ENCODE data around the gene TMEM178B. TPM values are rescaled to one million over a fixed set of nuclear protein-coding genes. Genes with fewer than 3 reads are reported as not detected.

Gene TMEM178B
- total and polyA plus RNA-seq, 2 of the 4 experiments (the other 2 are of a cell fraction), result under 0.01 to 0.05 TPM

DNA sequence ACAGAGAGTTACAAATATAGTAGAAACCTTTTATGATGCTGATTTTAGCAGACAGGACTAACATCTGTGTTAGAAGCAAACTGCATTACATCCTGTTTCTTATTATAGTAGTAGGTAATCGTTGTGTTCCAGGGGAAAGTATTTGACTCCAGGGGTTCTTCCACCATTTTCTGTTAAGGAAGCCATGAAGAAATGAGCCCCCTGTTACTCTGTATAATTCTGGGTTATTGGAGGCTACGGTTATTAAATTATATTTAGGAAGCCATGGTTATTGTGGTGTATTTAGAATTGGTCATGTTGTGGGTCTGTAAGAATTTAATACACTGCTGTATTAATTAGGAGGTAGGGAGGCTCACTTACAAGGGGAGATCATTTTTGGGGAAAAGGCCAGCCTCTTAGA lies 301.6 kb downstream of the TMEM178B start:
- H2AFZ ChIP-seq (replicated peaks; ENCODE audit: low read length, poor library complexity), result no peak overlapping the region
- H2BK15ac ChIP-seq (ENCODE audit: low read depth, low read length), result no peak overlapping the region
- H3K27me3 ChIP-seq (ENCODE audit: control insufficient read depth, insufficient read depth, low read length), result no peaks in the 10 kb centered on the region
- no peak overlapping the region for H3K4ac ChIP-seq (ENCODE audit: low read depth, low read length)
- no peak overlapping the region for H2BK20ac ChIP-seq (ENCODE audit: low read depth, low read length)
- BruUV-seq (replicated peaks), result no TSS peak
- no peak overlapping the region for H2AK5ac ChIP-seq (ENCODE audit: low read depth, low read length)
- H3K27ac ChIP-seq (ENCODE audit: insufficient read depth, low read length), result no peak overlapping the region
- H4K91ac ChIP-seq (ENCODE audit: insufficient read depth, low read depth, low read length), result no peak overlapping the region
- no peak overlapping the region for H3K18ac ChIP-seq (ENCODE audit: low read depth, low read length)
- H4K20me1 ChIP-seq (ENCODE audit: insufficient read depth, low read length), result no peaks in the 10 kb centered on the region
- DNase-seq (no peak), ATAC-seq (ENCODE audit: low read depth) (no peak)
- no peak overlapping the region for H2AK9ac ChIP-seq (replicated peaks; ENCODE audit: low read depth, low read length, poor library complexity)
- H3K4me2 ChIP-seq (ENCODE audit: low read depth, low read length), result no peak overlapping the region
- H3K23ac ChIP-seq (ENCODE audit: low read depth, low read length), result no peak overlapping the region
- 20% methylated on average over 1 of the region's 2 CpGs; no CpG with 5 or more reads in 1 of the 2 experiments for WGBS, 2 experiments (ENCODE audit: extremely low coverage in 2 of 2, insufficient read length in 1 of 2)
- CTCF ChIA-PET, result no interaction called here
- intact Hi-C loops (cut with micrococcal nuclease), result no loop called here
- H2BK120ac ChIP-seq (ENCODE audit: low read depth, low read length), result no peak overlapping the region
- dilution Hi-C loops (cut with HindIII; ENCODE audit: low sequenced_read_pairs, unreplicated experiment), result no loop called here
- no peaks in the 10 kb centered on the region for H3K9me1 ChIP-seq (ENCODE audit: insufficient read depth, low read length)
- no peak overlapping the region for H3K56ac ChIP-seq (ENCODE audit: extremely low read depth, insufficient read depth, low read length)
- H3K9ac ChIP-seq (ENCODE audit: low read depth, low read length), result no peak overlapping the region
- no peak overlapping the region for H3K14ac ChIP-seq (replicated peaks; ENCODE audit: low read depth, low read length)
- TF ChIP-seq RCOR1 (IDR thresholded peaks at IDR 0.05; ENCODE audit: insufficient replicate concordance, low read length), result no peak
- TF ChIP-seq POLR2A (IDR thresholded peaks at IDR 0.05; ENCODE audit: low read depth, low read length), result no peak
- TF ChIP-seq CEBPB (IDR thresholded peaks at IDR 0.05; ENCODE audit: low read depth, low read length), result no peak
- no peak for TF ChIP-seq MAFK (IDR thresholded peaks at IDR 0.05; ENCODE audit: low read depth, low read length)
- TF ChIP-seq RFX5 (IDR thresholded peaks at IDR 0.05; ENCODE audit: low read depth, low read length), result no peak
- no peak for TF ChIP-seq FOS (IDR thresholded peaks at IDR 0.05; ENCODE audit: low read depth, low read length)
- TF ChIP-seq, protein P1, sequence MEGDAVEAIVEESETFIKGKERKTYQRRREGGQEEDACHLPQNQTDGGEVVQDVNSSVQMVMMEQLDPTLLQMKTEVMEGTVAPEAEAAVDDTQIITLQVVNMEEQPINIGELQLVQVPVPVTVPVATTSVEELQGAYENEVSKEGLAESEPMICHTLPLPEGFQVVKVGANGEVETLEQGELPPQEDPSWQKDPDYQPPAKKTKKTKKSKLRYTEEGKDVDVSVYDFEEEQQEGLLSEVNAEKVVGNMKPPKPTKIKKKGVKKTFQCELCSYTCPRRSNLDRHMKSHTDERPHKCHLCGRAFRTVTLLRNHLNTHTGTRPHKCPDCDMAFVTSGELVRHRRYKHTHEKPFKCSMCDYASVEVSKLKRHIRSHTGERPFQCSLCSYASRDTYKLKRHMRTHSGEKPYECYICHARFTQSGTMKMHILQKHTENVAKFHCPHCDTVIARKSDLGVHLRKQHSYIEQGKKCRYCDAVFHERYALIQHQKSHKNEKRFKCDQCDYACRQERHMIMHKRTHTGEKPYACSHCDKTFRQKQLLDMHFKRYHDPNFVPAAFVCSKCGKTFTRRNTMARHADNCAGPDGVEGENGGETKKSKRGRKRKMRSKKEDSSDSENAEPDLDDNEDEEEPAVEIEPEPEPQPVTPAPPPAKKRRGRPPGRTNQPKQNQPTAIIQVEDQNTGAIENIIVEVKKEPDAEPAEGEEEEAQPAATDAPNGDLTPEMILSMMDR (conservative IDR thresholded peaks at IDR 0.05; ENCODE audit: low read depth, low read length), result no peak
- TF ChIP-seq, protein P2, sequence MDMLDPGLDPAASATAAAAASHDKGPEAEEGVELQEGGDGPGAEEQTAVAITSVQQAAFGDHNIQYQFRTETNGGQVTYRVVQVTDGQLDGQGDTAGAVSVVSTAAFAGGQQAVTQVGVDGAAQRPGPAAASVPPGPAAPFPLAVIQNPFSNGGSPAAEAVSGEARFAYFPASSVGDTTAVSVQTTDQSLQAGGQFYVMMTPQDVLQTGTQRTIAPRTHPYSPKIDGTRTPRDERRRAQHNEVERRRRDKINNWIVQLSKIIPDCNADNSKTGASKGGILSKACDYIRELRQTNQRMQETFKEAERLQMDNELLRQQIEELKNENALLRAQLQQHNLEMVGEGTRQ (IDR thresholded peaks at IDR 0.05; ENCODE audit: low read depth, low read length), result no peak
- no peak for TF ChIP-seq BHLHE40 (IDR thresholded peaks at IDR 0.05; ENCODE audit: low read depth, low read length)
- TF ChIP-seq, protein P3, sequence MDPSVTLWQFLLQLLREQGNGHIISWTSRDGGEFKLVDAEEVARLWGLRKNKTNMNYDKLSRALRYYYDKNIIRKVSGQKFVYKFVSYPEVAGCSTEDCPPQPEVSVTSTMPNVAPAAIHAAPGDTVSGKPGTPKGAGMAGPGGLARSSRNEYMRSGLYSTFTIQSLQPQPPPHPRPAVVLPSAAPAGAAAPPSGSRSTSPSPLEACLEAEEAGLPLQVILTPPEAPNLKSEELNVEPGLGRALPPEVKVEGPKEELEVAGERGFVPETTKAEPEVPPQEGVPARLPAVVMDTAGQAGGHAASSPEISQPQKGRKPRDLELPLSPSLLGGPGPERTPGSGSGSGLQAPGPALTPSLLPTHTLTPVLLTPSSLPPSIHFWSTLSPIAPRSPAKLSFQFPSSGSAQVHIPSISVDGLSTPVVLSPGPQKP (IDR thresholded peaks at IDR 0.05; ENCODE audit: borderline replicate concordance, low read depth, low read length), result no peak
- TF ChIP-seq NFE2L2 (IDR thresholded peaks at IDR 0.05; ENCODE audit: low read depth, low read length), result no peak
- no peak for TF ChIP-seq MXI1 (IDR thresholded peaks at IDR 0.05; ENCODE audit: borderline replicate concordance, low read depth, low read length)
- TF ChIP-seq RAD21 (IDR thresholded peaks at IDR 0.05; ENCODE audit: low read length), result no peak
- no peak for TF ChIP-seq SMC3 (IDR thresholded peaks at IDR 0.05; ENCODE audit: low read depth, low read length)
- no peak for TF ChIP-seq MAZ (IDR thresholded peaks at IDR 0.05; ENCODE audit: borderline replicate concordance, low read depth, low read length)
- no peak for TF ChIP-seq CHD1 (IDR thresholded peaks at IDR 0.05; ENCODE audit: low read depth, low read length)
- in situ Hi-C loops (cut with MboI; ENCODE audit: low sequenced_read_pairs), result no loop called here
- H3K4me3 ChIP-seq (ENCODE audit: insufficient read depth, low read depth, low read length), result no peak overlapping the region
- no peak overlapping the region for H2BK5ac ChIP-seq (ENCODE audit: low read depth, low read length, poor library complexity, severe bottlenecking)
- no peak overlapping the region for H4K5ac ChIP-seq (ENCODE audit: low read depth, low read length)
- H3K36me3 ChIP-seq (ENCODE audit: control insufficient read depth, insufficient read depth, low read length), result no peaks in the 10 kb centered on the region
- H3K9me3 ChIP-seq (ENCODE audit: control insufficient read depth, insufficient read depth, low read length), result peaks cover 7% of the 10 kb centered on the region; the same call in 1 of the 2 replicates
- no peaks in the 10 kb centered on the region for H3K79me1 ChIP-seq (ENCODE audit: low read depth in 1 of 2, low read length in 2 of 2)
- H3K4me1 ChIP-seq (ENCODE audit: control insufficient read depth, insufficient read depth, low read length), result no peaks in the 10 kb centered on the region
- POLR2A ChIA-PET (ENCODE audit: unreplicated experiment), result no interaction called here
- H4K8ac ChIP-seq (ENCODE audit: low read depth in 2 of 2, low read length in 2 of 2), result no peak overlapping the region

All from IMR-90 (cell line).